ENCODE results near the gene ABCG4.
"Not testable (repeated sequence)": the region's sequence is repeated elsewhere in the genome, so short reads cannot be mapped to it uniquely, and the experiment has no call there.

Gene ABCG4

DNA sequence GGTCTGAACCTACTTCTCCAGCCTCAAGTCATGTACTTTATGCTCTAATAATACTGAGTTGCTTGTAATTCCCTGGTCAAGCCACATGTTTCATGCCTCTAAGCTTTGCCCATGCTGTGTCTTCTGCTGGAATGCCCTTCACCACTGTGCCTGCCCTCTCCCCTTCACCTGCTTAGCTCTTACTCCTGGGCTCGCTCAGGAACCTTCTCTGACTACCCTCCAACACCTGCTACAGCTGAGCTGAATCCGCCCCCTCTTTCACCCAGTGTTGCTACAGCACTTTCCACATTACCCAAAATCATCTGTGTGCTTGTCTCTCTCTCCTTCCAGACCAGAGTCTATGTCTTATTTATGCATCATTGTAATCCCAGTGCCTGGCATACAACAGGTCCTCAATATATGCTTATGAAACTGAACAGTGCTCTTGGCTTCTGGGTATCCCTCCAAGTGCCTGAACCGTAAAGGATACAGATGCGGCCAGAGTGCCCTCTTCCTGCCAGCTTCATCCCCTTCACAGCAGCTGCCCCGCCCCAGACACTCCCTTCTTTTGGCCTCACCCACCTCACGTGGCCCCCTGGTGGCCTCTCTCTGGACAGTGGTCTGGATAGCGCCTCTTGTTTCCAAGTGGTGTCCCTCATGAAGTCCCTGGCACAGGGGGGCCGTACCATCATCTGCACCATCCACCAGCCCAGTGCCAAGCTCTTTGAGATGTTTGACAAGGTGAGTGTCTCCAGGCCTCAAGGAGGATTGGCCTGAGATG, 7.1 kb downstream of the ABCG4 start:
- no peak for DNase-seq

DNA sequence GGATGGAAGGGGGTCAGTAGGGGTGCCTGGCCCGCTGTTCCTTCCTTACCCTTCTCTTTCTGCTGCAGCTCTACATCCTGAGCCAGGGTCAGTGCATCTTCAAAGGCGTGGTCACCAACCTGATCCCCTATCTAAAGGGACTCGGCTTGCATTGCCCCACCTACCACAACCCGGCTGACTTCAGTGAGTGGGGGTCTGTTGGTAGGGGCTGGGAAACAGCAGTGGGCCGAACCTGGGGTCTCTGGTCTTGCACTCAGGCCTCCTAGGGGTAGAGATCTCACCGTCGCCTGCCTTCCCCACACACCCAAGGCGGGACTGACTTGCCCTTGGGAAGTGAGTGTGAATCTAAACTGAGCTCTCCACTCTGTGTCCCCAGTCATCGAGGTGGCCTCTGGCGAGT, 7.6 kb downstream of the ABCG4 start:
- DNase-seq, result no peak

DNA sequence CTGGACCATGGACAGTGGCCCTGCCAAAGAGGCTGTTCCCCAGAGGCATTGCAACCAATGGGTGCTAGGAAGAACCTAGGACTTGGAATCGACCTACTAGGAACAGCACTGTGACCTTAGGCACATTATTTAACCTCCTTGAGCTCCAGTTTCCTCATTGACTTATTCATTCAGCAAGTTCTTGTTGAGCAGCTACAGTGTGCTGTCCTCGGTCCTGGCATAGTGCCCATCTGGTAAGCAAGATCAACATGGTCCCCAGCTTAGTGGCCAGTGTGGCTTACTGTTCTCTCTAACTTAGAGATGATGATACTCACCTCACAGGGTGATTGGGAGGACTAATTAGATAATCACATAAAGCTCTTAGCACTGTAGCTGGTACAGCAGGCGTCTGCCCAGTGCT, 8.2 kb downstream of the ABCG4 start:
- DNase-seq, result no peak

DNA sequence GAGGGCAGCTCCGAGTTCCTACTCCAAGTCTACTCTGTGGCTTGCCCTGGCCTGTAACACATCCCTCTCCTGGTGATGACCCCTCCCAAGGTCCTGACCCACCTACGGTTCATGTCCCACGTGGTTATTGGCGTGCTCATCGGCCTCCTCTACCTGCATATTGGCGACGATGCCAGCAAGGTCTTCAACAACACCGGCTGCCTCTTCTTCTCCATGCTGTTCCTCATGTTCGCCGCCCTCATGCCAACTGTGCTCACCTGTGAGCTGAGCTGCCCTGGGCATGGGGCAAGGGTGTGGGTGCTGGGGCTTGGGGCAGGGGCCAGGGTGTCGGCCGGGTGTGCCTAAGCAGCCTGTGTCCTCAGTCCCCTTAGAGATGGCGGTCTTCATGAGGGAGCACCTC, 9.6 kb downstream of the ABCG4 start:
- no peak for DNase-seq

DNA sequence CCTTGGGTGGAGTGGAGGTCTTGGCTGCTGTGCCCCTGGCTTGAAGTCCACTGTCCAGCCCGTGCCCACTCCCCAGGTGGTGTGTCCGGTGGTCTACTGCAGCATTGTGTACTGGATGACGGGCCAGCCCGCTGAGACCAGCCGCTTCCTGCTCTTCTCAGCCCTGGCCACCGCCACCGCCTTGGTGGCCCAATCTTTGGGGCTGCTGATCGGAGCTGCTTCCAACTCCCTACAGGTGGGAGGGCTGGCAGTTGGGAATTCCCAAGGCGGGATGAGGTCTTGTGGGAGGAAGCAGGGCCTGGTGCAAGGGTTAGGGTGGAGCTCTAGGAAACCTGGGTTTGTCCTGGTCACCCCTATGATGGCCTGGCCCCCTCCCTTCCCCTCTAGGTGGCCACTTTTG, 11.3 kb downstream of the ABCG4 start:
- no peak for DNase-seq

DNA sequence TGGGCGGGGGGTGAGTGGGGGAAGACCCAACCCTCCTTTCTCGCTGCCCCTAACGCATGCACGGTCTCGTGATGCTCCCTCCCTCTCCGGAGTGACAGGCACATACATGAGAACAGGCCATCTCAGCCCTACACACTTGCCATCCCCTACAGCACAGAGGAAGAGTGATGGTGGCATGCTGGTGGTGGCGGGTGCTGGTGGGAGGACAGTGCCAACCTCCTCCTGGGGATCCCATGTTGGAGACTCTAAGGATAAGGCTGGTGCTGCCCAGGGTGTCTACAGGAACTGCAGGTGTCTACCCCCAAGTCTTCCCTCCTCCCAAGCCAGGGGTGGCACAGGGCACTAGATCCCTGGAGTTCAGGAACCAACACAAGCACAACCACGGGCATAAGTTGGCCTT, 13.0 kb downstream of the ABCG4 start:
- DNase-seq, result no peak

DNA sequence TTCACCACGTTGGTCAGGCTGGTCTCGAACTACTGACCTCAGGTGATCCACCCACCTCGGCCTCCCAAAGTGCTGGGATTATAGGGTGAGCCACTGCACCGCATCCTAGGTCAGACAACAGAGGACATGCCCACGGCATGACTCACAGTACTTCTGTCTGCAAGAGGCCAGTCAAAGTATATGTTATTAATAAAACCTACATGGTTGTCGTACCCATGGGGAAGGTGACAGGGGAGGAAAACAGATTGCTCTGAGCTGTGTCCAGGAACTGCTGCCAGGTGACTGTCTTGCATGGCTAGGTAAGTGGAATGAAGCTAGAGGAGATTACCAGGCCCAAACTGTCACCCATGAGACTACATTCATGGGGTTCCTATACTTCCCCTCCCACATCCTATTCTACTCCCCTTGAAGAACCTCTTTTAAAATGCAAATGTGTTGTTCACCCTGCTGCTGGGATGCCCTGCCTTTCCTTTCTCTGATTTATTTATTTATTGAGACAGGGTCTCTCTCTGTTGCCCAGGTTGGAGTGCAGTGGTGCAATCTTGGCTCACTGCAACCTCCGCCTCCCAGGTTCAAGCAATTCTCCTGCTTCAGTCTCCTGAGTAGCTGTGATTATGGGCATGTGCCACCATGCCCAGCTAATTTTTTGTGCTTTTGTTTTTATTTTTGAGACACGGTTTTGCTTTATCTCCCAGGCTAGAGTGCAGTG, 17.7 kb downstream of the ABCG4 start:
- no peak for DNase-seq

DNA sequence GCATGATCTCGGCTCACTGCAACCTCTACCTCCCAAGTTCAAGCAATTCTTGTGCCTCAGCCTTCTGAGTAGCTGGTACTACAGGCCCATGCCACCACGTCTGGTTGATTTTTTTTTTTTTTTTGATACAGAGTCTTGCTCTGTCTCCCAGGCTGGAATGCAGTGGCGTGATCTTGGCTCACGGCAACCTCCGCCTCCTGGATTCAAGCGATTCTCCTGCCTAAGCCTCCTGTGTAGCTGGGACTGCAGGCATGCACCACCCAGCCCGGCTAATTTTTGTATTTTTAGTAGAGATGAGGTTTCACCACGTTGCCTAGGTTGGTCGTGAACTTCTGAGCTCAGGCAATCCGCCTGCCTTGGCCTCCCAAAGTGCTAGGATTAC, 18.2 kb downstream of the ABCG4 start:
- DNase-seq, result not testable (repeated sequence)

DNA sequence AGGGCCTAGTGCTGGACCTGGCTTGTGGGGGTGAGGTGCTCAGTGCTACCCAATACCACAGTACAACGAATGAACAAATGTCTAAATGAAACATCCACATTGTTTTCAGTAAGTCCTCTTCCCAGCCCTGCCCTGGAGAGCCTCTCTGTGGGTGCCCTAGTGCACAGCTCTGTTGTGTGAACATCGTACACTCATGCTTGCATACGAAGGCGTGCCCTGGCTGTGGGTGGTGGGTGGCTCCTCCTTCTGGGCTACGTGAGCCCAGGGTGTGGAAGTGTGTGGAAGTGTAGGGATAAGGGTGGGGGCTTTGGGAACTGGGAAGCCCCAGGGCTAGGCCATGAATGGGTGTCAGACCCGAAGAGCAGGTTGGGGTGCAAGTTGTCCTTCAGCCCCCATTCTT, 19.1 kb downstream of the ABCG4 start:
- no peak for DNase-seq

DNA sequence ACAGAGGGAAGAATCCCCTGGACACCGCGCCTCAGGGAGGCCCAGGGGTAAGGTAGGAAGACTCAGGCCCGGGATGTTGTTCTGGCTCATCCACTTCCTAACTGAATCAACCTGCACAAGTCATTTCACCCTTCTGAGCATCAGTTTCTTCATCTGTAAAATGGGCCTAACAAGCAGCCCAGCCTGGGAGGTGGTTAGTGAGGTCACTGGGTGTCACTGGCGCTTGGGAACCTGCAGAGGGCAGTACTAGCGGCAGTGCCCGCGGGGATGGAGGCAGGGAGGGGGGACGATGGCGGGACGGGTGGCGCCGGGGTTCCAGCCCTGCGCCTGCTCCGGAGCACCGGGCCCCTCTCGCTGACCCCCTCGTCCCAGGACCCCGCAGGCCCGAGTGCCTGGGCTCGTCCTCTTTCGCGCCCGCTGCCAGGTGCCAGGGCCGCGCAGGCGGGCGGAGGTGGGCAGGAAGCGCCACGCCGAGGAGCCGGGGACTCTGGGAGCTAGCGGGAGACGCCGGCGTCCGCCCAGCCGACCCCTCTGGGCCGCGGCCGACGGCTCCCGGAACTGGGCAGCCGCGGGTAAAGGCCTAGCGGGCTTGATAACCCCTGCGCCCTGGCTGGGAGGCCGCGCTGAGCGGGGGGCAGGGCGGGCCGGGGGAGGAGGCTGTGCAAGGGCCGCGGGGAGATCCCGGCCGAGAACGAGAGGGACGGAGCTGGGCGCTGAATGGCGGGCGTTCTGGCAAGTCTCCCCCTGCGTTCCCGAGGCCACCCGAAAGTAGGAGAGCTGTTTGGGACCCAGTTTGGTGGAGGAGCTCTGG, 19.8 kb downstream of the ABCG4 start, which contains the start of gene NLRX1:
Gene NLRX1, plus strand, starts transcription at position 255 of the 811 bp plus-strand sequence. CDS start 2,679 bp downstream, outside the sequence.
- DNase-seq, result peak; percentile 58

DNA sequence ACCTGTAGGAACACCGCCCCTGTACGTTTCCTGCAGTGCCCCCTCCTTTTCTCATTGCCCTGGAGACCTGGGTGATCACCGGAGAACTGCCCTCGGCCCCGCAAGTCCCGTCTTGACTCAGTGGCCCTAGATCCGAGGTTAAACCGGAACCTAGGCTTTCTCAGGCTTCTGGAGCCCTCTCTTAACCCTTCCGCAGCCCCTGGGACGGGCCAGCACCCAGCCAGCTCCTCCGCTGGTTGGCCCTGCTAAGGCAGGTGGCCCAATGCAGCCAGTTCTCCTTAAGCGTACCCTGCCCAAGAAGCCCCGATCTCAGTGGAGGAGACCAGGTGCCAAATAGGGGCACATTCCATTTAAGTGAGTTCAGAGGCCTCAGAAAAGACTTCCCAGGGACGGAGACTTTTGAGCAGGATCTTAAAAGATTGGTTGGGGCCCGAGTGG, 20.4 kb downstream of the ABCG4 start:
- no peak for DNase-seq

DNA sequence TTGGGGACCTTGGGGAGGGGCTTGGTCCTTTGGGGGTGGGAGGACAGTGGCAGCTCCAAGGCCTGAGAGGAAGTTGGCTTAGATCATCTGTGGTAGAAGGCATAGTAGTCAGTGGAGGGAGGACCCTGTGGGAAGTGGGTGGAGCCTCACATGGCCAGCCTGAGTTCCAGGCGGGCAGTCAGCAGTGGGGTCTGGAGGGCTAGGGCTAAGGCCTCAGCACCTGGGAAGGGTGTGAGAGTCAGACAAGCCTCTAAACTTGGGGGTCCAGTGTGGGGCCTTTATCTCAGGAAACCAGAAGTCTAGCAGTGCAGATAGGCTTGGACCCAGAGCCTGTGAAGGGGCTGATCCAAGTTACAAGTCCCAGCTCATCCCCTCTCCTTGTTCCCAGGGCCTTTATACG, 23.7 kb downstream of the ABCG4 start:
- no peak for DNase-seq

DNA sequence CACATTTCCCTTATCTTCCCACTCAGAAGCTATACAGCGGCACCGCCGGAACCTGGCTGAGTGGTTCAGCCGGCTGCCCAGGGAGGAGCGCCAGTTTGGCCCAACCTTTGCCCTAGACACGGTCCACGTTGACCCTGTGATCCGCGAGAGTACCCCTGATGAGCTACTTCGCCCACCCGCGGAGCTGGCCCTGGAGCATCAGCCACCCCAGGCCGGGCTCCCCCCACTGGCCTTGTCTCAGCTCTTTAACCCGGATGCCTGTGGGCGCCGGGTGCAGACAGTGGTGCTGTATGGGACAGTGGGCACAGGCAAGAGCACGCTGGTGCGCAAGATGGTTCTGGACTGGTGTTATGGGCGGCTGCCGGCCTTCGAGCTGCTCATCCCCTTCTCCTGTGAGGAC, 24.6 kb downstream of the ABCG4 start:
- DNase-seq, result no peak

DNA sequence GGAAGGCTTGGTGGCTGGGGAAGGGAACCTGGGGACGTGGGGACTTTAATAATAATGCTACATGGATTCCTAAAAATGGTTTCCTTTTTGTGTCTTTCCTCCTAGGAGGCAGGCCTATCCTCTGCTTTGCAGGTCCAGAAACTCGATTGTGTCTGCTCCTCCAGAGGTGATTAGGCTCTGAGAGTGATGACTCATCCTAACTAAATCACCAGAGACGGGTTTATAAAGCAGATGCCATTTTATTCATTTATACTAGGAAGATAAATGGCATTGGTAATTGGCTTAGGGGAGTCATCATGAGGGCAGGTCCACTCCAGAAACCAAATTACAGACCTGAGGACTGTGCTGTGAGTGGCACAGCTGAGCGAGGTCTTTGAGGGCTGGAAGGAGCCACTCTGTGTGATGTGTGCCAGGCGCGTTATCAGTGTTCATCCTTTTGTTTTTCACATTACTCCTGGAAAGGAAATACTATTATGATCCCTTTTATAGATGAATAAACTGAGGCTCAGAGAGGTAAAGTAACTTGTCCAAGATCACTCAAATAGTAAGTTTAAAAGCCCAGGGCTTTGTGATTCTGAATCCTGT, 26.7 kb downstream of the ABCG4 start:
- DNase-seq, result no peak

DNA sequence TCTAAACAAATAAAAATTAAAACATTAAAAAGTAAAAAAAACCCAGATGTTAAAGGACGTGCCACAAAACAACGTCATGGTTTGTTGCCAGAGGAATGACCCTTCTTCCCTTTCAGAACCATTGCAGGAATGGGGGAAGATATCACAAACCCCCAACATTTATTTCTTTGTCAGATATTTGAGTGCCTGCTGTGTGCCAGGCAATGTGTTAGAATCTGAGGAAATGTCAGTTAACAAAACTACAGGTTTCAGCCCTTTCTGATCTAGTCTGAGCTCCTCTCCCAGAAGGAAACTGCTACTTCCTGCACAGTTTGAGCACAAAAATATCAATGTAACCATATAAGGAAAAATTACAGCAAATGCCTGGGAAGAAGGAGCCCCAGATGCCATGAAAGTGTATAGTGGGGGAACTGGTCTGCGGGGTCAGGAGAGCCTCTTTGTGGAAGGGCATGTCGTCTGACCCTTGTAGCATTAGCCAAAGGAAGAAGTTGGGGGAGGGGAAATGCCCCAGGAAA, 29.4 kb downstream of the ABCG4 start:
- no peak for DNase-seq

DNA sequence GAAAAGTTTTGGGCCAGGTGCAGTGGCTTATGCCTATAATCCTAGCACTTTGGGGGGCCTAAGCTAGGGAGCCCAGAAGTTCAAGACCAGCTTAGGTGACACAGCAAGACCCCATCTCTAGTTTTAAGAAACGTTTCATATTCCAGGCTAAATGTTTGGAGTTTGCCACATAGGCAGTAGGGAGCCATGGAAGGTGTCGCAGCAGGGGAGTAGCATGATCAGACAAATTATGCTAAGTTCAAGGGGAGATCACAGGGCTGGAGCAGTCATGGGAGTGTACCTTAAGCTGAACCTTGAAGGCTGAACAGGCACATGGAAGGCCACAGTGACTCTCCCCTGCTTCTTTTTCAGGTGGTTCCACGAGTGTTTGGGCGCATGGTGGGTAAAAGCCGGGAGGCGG, 30.5 kb downstream of the ABCG4 start:
- no peak for DNase-seq

DNA sequence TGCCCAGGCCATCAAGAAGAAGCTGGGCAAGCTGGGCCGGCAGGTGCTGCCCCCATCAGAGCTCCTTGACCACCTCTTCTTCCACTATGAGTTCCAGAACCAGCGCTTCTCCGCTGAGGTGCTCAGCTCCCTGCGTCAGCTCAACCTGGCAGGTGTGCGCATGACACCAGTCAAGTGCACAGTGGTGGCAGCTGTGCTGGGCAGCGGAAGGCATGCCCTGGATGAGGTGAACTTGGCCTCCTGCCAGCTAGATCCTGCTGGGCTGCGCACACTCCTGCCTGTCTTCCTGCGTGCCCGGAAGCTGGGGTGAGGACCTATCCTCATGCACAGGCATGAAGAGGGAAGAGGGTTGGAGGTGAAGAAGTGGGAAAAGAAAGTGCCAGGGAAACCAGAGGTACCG, 31.1 kb downstream of the ABCG4 start:
- peak; percentile 97 for DNase-seq

DNA sequence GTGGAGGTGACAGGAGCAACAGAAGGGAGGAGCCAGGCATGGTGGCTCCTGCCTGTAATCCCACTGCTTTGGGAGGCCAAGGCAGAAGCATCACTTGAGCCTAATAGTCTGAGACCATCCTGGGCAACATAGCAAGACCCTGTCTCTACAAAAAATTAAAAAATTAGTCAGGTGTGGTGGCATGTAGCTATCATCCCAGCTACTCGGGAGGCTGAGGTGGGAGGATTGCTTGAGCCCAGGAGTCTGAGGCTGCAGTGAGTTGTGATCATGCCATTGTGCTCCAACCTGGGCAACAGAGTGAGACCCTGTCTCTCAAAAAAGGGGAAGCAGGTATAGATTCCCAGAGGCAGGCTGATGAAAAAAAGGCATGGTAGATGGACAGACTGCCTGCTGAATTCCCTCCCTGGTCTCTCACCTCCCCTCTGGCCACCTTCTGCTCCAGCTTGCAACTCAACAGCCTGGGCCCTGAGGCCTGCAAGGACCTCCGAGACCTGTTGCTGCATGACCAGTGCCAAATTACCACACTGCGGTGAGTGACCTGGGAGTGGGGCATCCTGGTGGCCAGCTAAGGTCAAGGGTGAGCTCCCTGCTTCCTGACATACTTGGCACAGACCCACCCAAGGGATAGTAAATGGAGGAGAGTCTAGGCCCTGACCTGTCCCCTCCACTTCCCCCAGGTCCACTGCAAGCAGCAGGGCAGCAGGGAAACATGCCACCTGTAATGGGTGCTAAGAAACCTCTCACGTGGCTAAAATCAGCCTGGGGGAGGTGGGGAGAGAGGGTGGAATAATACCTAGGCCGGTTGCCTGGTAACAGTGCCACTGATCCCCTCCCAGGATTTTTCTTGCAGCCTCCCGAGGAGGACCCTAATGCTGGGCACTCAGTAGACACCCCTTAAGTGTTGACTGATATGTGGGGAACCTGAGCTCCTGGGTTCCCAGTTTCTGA, 32.2 kb downstream of the ABCG4 start:
- DNase-seq, result no peak

DNA sequence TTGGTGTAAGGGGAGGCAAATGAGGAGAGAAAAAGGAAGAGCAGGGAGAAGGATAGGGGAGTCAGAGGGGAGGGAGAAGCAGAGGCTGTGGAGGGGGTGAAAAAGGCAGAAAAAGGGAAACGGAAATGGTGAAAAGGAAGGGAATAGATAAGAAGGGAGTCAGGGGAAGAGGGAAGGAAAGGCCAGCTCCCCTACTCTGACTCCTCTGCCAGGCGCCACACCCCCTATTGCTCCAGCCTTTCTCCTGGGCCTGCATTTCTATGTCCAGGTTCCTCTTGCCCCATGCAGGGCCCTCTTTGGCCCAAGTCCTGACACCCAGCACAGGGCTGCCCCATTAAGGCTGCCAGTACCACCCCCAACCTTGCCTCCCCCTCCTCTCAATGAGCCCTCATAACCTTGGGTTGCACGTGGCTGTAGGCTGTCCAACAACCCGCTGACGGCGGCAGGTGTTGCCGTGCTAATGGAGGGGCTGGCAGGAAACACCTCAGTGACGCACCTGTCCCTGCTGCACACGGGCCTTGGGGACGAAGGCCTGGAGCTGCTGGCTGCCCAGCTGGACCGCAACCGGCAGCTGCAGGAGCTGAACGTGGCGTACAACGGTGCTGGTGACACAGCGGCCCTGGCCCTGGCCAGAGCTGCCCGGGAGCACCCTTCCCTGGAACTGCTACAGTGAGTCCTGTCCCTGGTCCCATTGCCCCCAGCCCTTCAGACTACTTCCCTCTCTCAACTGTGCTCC, 33.0 kb downstream of the ABCG4 start:
- DNase-seq, result peak; percentile 78

DNA sequence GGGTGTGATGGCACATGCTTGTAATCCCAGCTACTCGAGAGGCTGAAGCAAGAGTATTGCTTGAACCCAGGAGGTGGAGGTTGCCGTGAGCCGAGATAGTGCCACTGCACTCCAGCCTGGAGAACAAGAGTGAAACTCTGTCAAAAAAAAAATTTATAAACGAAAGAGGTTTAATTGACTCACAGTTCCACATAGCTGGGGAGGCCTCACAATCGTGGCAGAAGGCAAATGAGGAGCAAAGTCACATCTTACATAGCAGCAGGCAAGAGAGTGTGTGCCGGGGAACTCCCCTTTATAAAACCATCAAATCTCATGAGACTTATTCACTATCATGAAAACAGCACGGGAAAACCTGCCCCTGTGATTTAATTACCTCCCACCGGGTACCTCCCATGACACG, 35.5 kb downstream of the ABCG4 start:
- DNase-seq, result not testable (repeated sequence)

DNA sequence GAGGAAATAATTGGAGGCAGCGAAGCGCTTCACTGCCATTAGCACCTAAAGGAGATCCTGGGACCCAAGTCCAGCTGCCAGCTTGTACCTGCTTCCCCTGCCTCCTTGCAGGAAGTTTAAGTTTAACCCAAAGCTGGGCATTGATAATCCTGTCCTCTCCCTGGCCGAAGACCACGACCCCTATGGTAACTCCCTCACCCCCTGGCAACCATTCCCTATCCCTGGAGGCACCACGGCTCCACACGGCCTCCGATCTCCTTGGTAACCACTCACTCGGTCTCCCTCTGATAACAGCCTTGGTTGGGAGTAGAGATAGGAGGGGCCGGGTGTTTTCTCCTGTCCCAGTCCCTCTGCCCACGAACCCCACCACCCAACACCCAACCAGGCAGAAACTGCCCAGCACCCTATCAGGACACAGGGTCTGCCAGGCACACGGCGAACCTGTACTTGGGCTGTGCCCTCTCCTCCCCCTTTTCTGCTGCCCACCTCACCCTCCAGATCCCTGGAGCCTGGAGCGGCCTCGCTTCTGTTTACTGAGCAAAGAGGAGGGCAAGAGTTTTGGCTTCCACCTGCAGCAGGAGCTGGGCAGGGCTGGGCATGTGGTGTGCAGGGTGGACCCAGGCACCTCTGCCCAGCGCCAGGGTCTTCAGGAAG, 37.3 kb downstream of the ABCG4 start:
- no peak for DNase-seq
